Measurements from ENCODE around the gene TPD52L1.

DNA sequence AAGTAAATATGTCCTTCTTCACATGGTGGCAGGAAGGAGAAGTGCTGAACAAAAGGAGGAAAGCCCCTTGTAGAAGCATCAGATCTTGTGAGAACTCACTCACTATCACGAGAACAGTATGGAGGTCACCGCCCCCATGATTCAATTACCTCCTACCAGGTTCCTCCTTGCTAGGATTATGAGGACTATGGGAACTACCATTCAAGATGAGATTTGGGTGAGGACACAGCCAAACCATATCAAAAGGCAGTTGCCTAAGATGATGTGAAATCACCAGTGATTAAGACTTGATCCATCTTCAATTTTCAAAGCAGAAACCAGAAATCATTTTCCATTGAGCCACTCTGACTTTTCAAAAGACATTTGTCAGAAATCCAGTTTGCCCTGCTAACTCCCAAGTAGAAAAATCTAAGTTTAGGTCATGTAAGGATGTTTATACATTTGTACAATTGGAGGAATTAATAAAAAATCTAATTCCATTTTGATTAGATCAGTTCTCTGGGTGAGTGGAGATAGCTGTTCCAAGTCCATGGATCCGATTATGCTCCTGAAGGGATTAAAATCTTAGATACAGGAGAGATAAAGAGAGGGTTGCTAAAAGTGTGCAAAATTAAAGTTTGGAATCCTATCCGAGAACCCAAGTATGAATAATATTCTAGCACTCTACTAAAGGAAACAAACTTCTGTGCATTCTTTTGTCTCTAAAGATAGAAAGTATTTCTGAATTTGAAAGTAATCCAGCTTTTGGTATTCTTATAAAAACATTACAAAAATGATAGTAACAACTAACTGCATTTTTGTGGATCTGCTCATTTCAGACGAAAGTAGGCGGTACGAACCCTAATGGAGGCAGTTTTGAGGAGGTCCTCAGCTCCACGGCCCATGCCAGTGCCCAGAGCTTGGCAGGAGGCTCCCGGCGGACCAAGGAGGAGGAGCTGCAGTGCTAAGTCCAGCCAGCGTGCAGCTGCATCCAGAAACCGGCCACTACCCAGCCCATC is 108.7 kb downstream of the TPD52L1 start:
- no peak for TF ChIP-seq EZH2 (IDR thresholded peaks at IDR 0.05; ENCODE audit: insufficient read depth, poor library complexity, severe bottlenecking)
- no peak for TF ChIP-seq EZH2phosphoT487 (IDR thresholded peaks at IDR 0.05; ENCODE audit: insufficient read depth, low read depth)
